OCI-LY3 (cell line): ENCODE results near the gene CERKL.

Experiments used
- H2AFZ ChIP-seq: fragments of 200-600, 300-600 bp; shearing (Covaris generic); 2 replicates; pipeline ENCODE4 v1.6.0; 2014; ENCODE audit warnings: antibody characterized with exemption, low read depth, low read length
- H3K27ac ChIP-seq: fragments of 200-600, 300-600 bp; sonication (generic); 2 replicates; pipeline ENCODE4 v1.5.1; 2014; ENCODE audit warnings: mild to moderate bottlenecking, low read length, moderate library complexity, mixed read lengths
- H3K27me3 ChIP-seq: fragments of 200-600, 300-600 bp; sonication (generic); 2 replicates; pipeline ENCODE4 v1.6.1; 2014; ENCODE audit warnings: low read depth, low read length, mixed read lengths
- H3K36me3 ChIP-seq: fragments of 200-600, 300-600 bp; sonication (generic); replicated peaks from 2 replicates; pipeline ENCODE3; 2014; ENCODE audit warnings: low read depth, low read length, mixed read lengths
- H3K4me1 ChIP-seq: fragments of 300-600, 200-600 bp; sonication (generic); 2 replicates; pipeline ENCODE4 v1.6.1; 2014; ENCODE audit warnings: low read length, mixed read lengths
- H3K4me2 ChIP-seq: fragments of 200-600, 300-600 bp; sonication (generic); 2 replicates; pipeline ENCODE4 v1.6.1; 2014; ENCODE audit warnings: low read length, mixed read lengths
- H3K4me3 ChIP-seq: fragments of 300-600, 200-600 bp; sonication (generic); 2 replicates; pipeline ENCODE4 v1.5.1; 2014; ENCODE audit warnings: antibody characterized with exemption, mild to moderate bottlenecking, low read length, moderate library complexity
- H3K79me2 ChIP-seq: fragments of 300-600, 200-600 bp; shearing (Covaris generic); 2 replicates; pipeline ENCODE4 v1.6.1; 2014; ENCODE audit warnings: mild to moderate bottlenecking, low read length, mixed read lengths
- H3K9ac ChIP-seq: fragments of 300-600, 200-600 bp; shearing (Covaris generic); 2 replicates; pipeline ENCODE4 v1.6.0; 2014; ENCODE audit warnings: mild to moderate bottlenecking, low read length, moderate library complexity
- H3K9me3 ChIP-seq: fragments of 200-600, 300-600 bp; shearing (Covaris generic); 2 replicates; pipeline ENCODE4 v1.6.1; 2014; ENCODE audit warnings: low read length, mixed read lengths; ENCODE audit not compliant: insufficient read depth
- H4K20me1 ChIP-seq: fragments of 200-600, 300-600 bp; sonication (generic); 2 replicates; pipeline ENCODE4 v1.6.1; 2016; ENCODE audit warnings: low read length, mixed read lengths; ENCODE audit not compliant: insufficient read depth
- EZH2phosphoT487 ChIP-seq: fragments of 200-600 bp; shearing (Covaris generic); IDR thresholded peaks from 2 replicates; pipeline ENCODE4 v1.6.1; 2018; ENCODE audit warnings: antibody characterized with exemption, mixed run types, low read depth
- TF ChIP-seq, protein P1 (sequence below): fragments of 200-600, 300-600 bp; sonication (generic); IDR thresholded peaks from 2 replicates; pipeline ENCODE4 v1.5.1; 2014; ENCODE audit warnings: antibody characterized with exemption, low read length, low read depth

Gene CERKL

DNA sequence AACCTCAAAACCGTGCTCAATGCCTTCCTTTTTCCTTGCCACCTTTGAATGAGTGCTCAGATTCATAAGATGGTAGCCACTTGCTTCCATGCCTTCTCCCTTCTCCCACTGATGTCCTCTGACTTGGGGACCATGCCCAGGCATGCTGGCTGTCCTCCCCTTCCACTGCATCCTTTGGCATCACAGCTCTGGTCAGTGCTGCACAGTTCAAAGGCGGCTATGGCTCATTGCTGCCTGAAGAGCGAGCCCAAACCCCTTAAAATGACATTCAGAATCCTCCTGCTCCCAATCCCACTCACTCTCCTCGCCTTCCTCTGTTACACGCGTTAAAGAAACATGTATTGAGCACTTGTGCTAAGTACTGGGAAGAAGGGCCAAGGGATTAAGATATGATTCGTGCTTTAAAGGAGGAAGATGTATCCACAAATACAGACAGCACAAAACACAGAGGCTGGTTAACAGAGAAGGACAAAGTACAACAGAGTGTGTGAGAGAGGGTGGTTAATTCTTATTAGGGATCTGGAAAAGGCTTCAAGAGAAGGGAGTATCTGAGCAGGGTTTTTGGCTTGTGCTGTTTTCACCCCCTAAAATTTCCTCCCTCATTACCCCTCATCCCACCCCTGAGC lies 81.8 kb downstream of the CERKL start:
- Histone ChIP-seq H3K36me3 (no peaks in the 10 kb centered on the region), H3K4me3 (no peak overlapping the region), H3K4me1 (peaks cover 12% of the 10 kb centered on the region; the same call in 1 of the 2 replicates), H3K9me3 (no peaks in the 10 kb centered on the region), H3K79me2 (no peaks in the 10 kb centered on the region), H3K4me2 (no peak overlapping the region), H3K9ac (no peak overlapping the region), H3K27ac (no peak overlapping the region), H3K27me3 (0 out of 2 replicates have a peak, but pooled peaks cover 3% of the 10 kb centered on the region), H4K20me1 (no peaks in the 10 kb centered on the region), H2AFZ (no peak overlapping the region)
- TF ChIP-seq, protein P1, sequence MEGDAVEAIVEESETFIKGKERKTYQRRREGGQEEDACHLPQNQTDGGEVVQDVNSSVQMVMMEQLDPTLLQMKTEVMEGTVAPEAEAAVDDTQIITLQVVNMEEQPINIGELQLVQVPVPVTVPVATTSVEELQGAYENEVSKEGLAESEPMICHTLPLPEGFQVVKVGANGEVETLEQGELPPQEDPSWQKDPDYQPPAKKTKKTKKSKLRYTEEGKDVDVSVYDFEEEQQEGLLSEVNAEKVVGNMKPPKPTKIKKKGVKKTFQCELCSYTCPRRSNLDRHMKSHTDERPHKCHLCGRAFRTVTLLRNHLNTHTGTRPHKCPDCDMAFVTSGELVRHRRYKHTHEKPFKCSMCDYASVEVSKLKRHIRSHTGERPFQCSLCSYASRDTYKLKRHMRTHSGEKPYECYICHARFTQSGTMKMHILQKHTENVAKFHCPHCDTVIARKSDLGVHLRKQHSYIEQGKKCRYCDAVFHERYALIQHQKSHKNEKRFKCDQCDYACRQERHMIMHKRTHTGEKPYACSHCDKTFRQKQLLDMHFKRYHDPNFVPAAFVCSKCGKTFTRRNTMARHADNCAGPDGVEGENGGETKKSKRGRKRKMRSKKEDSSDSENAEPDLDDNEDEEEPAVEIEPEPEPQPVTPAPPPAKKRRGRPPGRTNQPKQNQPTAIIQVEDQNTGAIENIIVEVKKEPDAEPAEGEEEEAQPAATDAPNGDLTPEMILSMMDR, result no peak
- TF ChIP-seq EZH2phosphoT487, result no peak

DNA sequence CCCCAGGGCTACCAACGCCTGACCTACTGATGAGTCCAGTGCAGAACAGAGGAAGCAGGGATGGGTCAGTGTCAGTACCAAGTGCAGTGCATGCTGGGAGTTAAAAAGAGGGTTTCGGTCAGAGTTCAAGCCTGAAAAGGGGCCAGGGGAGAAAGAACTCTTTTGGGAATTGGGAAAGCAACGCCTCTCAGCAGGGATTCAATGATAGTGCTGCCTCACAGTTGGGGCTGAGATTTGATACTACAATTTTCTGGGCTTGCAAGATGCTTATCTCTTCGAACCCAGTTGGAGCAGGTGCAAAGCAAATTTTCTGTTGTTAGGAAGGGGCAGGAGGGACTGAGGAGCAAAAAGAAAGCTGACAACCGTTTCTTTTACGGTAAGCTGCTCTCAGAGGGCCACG lies 82.6 kb downstream of the CERKL start:
- Histone ChIP-seq H3K9ac (no peak overlapping the region), H2AFZ (no peak overlapping the region), H3K27me3 (0 out of 2 replicates have a peak, but pooled peaks cover 3% of the 10 kb centered on the region), H3K79me2 (no peaks in the 10 kb centered on the region), H3K27ac (no peak overlapping the region), H4K20me1 (no peaks in the 10 kb centered on the region), H3K4me3 (no peak overlapping the region), H3K36me3 (no peaks in the 10 kb centered on the region), H3K4me1 (peaks cover 12% of the 10 kb centered on the region; the same call in 1 of the 2 replicates), H3K9me3 (no peaks in the 10 kb centered on the region), H3K4me2 (no peak overlapping the region)
- TF ChIP-seq, protein P1, result no peak
- no peak for TF ChIP-seq EZH2phosphoT487

DNA sequence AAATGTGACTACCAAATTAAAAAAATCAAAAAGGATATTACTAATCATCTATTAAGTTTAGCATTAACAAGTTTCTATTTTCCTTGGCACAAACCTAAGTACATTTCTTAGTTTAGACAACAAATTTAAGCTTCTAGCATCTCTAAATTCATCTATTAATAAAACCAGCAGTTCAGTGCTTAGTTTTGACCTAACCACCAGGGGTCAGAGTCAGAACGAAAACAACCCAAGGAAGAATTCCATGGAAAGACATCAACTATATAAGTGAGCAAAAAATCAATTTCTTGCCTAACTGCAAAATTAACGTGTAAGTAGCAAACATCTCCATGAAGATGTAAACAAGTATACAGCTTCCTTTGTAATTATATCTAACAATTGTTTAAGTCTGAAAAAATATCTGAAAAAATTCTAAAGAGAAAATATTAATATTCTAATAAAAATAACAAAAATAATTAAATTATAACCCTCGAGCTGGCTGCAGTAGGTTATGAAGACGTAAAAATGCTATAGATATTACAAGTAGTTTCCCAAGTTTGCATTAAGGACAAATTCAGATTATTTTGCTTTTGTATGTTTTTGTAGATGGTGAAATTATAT lies 83.7 kb downstream of the CERKL start:
- Histone ChIP-seq H3K79me2 (no peaks in the 10 kb centered on the region), H3K4me1 (peaks cover 12% of the 10 kb centered on the region; the same call in 1 of the 2 replicates), H4K20me1 (no peaks in the 10 kb centered on the region), H2AFZ (no peak overlapping the region), H3K27me3 (0 out of 2 replicates have a peak, but pooled peaks cover 3% of the 10 kb centered on the region), H3K9me3 (no peaks in the 10 kb centered on the region), H3K27ac (no peak overlapping the region), H3K4me2 (no peak overlapping the region), H3K9ac (no peak overlapping the region), H3K36me3 (no peaks in the 10 kb centered on the region), H3K4me3 (no peak overlapping the region)
- TF ChIP-seq EZH2phosphoT487, result no peak
- TF ChIP-seq, protein P1, result peak; percentile 78

DNA sequence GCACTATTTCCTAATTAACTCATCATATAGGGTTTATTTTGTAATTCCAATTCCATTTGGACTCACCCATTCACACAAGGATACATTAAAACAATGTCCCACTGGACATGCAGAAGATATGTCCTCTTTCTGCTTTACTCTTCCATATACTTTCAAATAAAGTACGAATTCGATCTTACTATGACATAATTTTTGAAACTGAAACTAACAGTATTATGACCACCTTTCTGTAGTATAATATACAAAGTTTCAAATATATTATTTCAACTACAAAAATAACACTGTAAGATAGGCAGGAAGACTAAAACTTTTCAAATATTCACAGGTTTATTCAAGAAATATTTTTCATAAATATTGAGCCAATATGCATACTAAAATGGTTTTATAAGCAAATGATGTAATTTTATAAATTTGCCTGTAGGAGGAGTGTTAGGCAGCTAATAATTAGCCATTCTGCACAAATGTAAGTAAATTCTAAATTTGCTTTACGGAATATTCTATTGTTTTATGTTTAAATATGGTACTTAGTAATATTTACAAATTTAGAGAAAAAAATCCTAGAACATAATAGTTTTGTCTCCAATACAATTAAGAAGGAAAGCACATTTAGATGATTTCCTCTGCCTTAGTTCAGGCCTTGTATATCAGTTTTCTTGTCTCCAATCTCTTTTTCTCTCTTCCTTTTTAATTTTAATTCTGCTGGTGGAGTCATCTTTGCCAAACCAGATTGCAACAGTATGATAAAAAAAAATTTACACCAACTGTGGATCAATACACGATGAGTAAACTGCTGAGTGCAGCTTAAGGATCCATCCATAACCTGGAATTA lies 85.9 kb downstream of the CERKL start:
- Histone ChIP-seq H3K4me2 (peak overlapping the region; percentile 55), H3K9me3 (no peaks in the 10 kb centered on the region), H4K20me1 (no peaks in the 10 kb centered on the region), H3K9ac (peak overlapping the region; percentile 6; the same call in 1 of the 2 replicates), H3K27me3 (0 out of 2 replicates have a peak, but pooled peaks cover 3% of the 10 kb centered on the region), H3K4me3 (peak overlapping the region; percentile 32; the same call in 1 of the 2 replicates), H3K4me1 (peaks cover 15% of the 10 kb centered on the region; the same call in 1 of the 2 replicates), H3K79me2 (no peaks in the 10 kb centered on the region), H3K36me3 (no peaks in the 10 kb centered on the region), H2AFZ (no peak overlapping the region), H3K27ac (no peak overlapping the region)
- TF ChIP-seq, protein P1, result peak; percentile 44
- no peak for TF ChIP-seq EZH2phosphoT487
